Liver (tissue), 9 donors: ENCODE measurements around the gene SLC66A1. TPM values are rescaled to one million over a fixed set of nuclear protein-coding genes. Genes with fewer than 3 reads are reported as not detected.

Source experiments
- DNase-seq: peaks from one replicate; pipeline ENCODE4 v3.0.0-alpha.2; 2017; ENCODE audit warnings: low spot score
- H3K27ac ChIP-seq, 2 donors: one replicate each; pipeline ENCODE4 v1.7.0; 2013; ENCODE audit warnings: inconsistent platforms in 2 of 2, low read length in 2 of 2, control low read depth in 1 of 2, low read depth in 1 of 2, mild to moderate bottlenecking in 1 of 2
- H3K27me3 ChIP-seq, 4 donors: one replicate each; pipeline versions ENCODE4 v1.6.1 to v1.7.0; 2013; ENCODE audit warnings: low read length in 3 of 4, inconsistent platforms in 1 of 4, mild to moderate bottlenecking in 1 of 4, moderate library complexity in 1 of 4; ENCODE audit not compliant: control insufficient read depth in 4 of 4, insufficient read depth in 4 of 4
- H3K36me3 ChIP-seq, 4 donors: one replicate each; pipeline versions ENCODE4 v1.6.1 to v1.7.0; 2013; ENCODE audit warnings: low read length in 3 of 4, mild to moderate bottlenecking in 3 of 4, low read depth in 1 of 4, moderate library complexity in 1 of 4; ENCODE audit not compliant: control insufficient read depth in 4 of 4, insufficient read depth in 3 of 4
- H3K4me1 ChIP-seq, 4 donors: one replicate each; pipeline versions ENCODE4 v1.6.1 to v1.7.0; 2013; ENCODE audit warnings: low read length in 3 of 4, mild to moderate bottlenecking in 3 of 4, moderate library complexity in 1 of 4; ENCODE audit not compliant: control insufficient read depth in 4 of 4, insufficient read depth in 4 of 4
- H3K4me3 ChIP-seq, 3 donors: one replicate each; pipeline versions ENCODE4 v1.6.1 to v1.7.0; 2013; ENCODE audit warnings: low read length in 3 of 3, control low read depth in 1 of 3, low read depth in 1 of 3, mild to moderate bottlenecking in 1 of 3
- H3K9ac ChIP-seq, 2 donors: one replicate each; pipeline ENCODE4 v1.7.0; 2013; ENCODE audit warnings: low read length in 2 of 2, mild to moderate bottlenecking in 2 of 2, moderate library complexity in 2 of 2, control low read depth in 1 of 2, low read depth in 1 of 2
- H3K9me3 ChIP-seq, 4 donors: one replicate each; pipeline versions ENCODE4 v1.6.1 to v1.7.0; 2013; ENCODE audit warnings: low read length in 3 of 4; ENCODE audit not compliant: control insufficient read depth in 4 of 4
- ATF3 ChIP-seq: IDR thresholded peaks from 2 replicates; pipeline ENCODE4 v1.6.1; 2016; ENCODE audit warnings: antibody characterized with exemption
- EGR1 ChIP-seq, 2 donors: IDR thresholded peaks; 2 replicates each; pipeline ENCODE4 v1.6.1; 2016 to 2018; ENCODE audit warnings: antibody characterized with exemption in 2 of 2, low read depth in 2 of 2
- GABPA ChIP-seq, 2 donors: IDR thresholded peaks in 1 of 2; conservative IDR thresholded peaks in 1 of 2; 2 replicates each; pipeline ENCODE4 v1.6.1; 2016; ENCODE audit warnings: antibody characterized with exemption in 2 of 2, mild to moderate bottlenecking in 1 of 2, moderate library complexity in 1 of 2
- HNF4G ChIP-seq: IDR thresholded peaks from 2 replicates; pipeline ENCODE4 v1.6.1; 2016; ENCODE audit warnings: antibody characterized with exemption
- MAX ChIP-seq: IDR thresholded peaks from 2 replicates; pipeline ENCODE4 v1.6.1; 2016; ENCODE audit warnings: antibody characterized with exemption
- RAD21 ChIP-seq, 2 donors: IDR thresholded peaks; 2 replicates each; pipeline ENCODE4 v1.6.1; 2016; ENCODE audit warnings: antibody characterized with exemption in 2 of 2, mild to moderate bottlenecking in 2 of 2
- REST ChIP-seq: IDR thresholded peaks from 2 replicates; pipeline ENCODE4 v1.6.1; 2016; ENCODE audit warnings: antibody characterized with exemption, mild to moderate bottlenecking
- RXRA ChIP-seq, 2 donors: IDR thresholded peaks; 2 replicates each; pipeline ENCODE4 v1.6.1; 2017 to 2018; ENCODE audit warnings: antibody characterized with exemption in 2 of 2, mild to moderate bottlenecking in 1 of 2
- TAF1 ChIP-seq: conservative IDR thresholded peaks from 2 replicates; pipeline ENCODE4 v1.6.1; 2016; ENCODE audit warnings: antibody characterized with exemption, mild to moderate bottlenecking
- YY1 ChIP-seq: IDR thresholded peaks from 2 replicates; pipeline ENCODE4 v1.6.1; 2016; ENCODE audit warnings: antibody characterized with exemption, mild to moderate bottlenecking
- ZBTB33 ChIP-seq: IDR thresholded peaks from 2 replicates; pipeline ENCODE4 v1.6.1; 2016; ENCODE audit warnings: antibody characterized with exemption
- WGBS: extraction: QIAGEN DNeasy Blood & Tissue Kit; methylation state at CpG from one replicate; pipeline ENCODE4 v1.1.7; 2013; 5-methylcytosine and 5-hydroxymethylcytosine counted together
- polyA plus RNA-seq, 2 donors: library from polyadenylated mRNA; stranded (reverse) in 1 of 2; unstranded in 1 of 2; fragments of 200-250 nt in 1 of 2; fragments of >200 nt in 1 of 2; fragmentation: Nextera tagmentation in 1 of 2; extraction: Ambion mirVana in 1 of 2; gene quantifications; one replicate each; pipeline versions ENCODE4 v1.2.1 to v1.2.3, GENCODE V29; 2013 to 2015
- total RNA-seq, 2 donors: library from RNA; depleted of rRNA; stranded (reverse); fragments of >200 nt; gene quantifications; one replicate each; pipeline ENCODE4 v1.2.3, GENCODE V29; 2014
- donor health status: healthy.
- donor health status: healthy.
- donor health status: healthy.
- donor health status: healthy.
- donor health status: healthy.

Gene SLC66A1
- total and polyA plus RNA-seq, 4 donors, result 6.8 to 16.0 (median 14.0) TPM

- TF ChIP-seq REST (no peak), ZBTB33 (no peak), HNF4G (no peak), RXRA (IDR thresholded peaks at IDR 0.05) (no peak)
Measured at GRCh38 chr1:19360016-19360415, 47.9 kb downstream of the SLC66A1 start (continued).

- Histone ChIP-seq H3K27ac (no peak overlapping the region), H3K27me3 (no peaks in the 10 kb centered on the region), H3K36me3 (peaks cover 0 to 18% (median 11%) of the 10 kb centered on the region in 4 donors), H3K9ac (no peak overlapping the region), H3K4me1 (peaks cover 0 to 11% (median 6%) of the 10 kb centered on the region in 4 donors), H3K9me3 (no peaks in the 10 kb centered on the region), H3K4me3 (no peak overlapping the region)
- no peak for TF ChIP-seq HNF4G
- no peak for TF ChIP-seq REST
- no peak for TF ChIP-seq MAX
- TF ChIP-seq RAD21 (IDR thresholded peaks at IDR 0.05), result no peak
- no peak for TF ChIP-seq GABPA (IDR thresholded peaks at IDR 0.05 in 1 of 2, conservative IDR thresholded peaks at IDR 0.05 in 1 of 2)
- no peak for TF ChIP-seq YY1
- TF ChIP-seq ATF3, result no peak
- no peak for TF ChIP-seq TAF1
- TF ChIP-seq EGR1 (IDR thresholded peaks at IDR 0.05; ENCODE audit: low read depth in 2 of 2), result no peak
- TF ChIP-seq RXRA (IDR thresholded peaks at IDR 0.05), result no peak
- DNase-seq, result no peak
- 88% methylated on average over 11 of the region's 11 CpGs for WGBS
Measured at GRCh38 chr1:19360432-19360831, 48.3 kb downstream of the SLC66A1 start.
